ENCODE results near the gene TPSG1.
A peak's percentile ranks its signal among the peaks of the same experiment; 100 is the strongest.
"Not testable (repeated sequence)": the region's sequence is repeated elsewhere in the genome, so short reads cannot be mapped to it uniquely, and the experiment has no call there.

TPSG1 gene

GRCh38 chr16:1194665-1195392 is 30.2 kb downstream of the TPSG1 start:
- DNase-seq: no peak

DNA sequence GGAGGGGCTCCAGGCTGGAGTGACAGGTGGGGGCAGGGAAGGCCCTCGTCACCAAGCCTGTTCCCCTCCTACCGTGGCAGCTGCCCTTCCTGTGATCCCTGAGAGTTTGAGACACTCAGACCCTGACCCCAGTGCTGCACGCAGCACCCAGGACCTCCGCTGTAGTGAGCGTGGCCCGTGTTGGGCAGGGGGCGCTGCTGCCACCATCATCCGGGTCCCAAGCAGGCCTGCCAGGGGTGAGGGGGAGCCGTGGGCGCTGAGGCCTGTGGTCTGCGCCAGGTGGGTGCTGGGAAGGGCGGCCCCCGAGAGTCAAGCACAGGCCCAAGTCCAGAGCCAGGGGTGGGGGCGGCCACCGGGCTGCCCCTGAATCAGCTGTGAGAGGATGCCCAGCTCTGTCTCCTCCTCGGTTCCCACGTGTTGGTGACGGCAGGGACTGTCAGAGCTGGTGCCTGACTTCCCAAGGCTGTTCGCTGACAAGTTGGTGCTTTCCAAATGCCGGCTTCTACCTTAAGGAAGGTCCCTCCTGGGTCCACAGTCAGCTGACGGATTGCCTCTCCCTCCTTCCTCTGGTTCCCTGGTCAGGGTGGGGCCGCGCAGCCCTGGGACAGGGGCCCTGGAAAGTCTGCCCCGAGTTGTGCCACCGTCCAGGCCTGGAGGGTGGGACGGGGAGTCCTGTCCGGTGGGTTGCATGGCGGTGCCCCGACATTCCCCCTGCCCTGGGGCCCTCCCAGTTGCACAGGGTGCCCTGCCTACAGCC is 31.1 kb downstream of the TPSG1 start:
- no peak for DNase-seq

GRCh38 chr16:1193143-1193824 is 31.8 kb downstream of the TPSG1 start:
- no peak for DNase-seq

- no peak for DNase-seq
These were observed 32.5 kb downstream of the TPSG1 start for GRCh38 chr16:1192384-1193073.

DNA sequence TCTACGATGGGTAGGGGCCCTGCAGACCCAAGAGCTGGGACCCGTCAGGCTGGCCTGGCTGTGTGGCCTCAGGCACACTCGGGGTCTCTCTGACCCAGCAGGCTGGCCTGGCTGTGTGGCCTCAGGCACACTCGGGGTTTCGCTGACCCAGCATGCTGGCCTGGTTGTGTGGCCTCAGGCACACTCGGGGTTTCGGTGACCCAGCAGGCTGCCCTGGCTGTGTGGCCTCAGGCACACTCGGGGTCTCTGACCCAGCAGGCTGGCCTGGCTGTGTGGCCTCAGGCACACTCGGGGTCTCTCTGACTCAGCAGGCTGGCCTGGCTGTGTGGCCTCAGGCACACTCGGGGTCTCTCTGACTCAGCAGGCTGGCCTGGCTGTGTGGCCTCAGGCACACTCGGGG is 34.3 kb downstream of the TPSG1 start:
- DNase-seq: not testable (repeated sequence)

- DNase-seq: no peak
These were observed 35.6 kb downstream of the TPSG1 start for GRCh38 chr16:1189455-1189854.

- DNase-seq: peak; percentile 45
These were observed 36.5 kb downstream of the TPSG1 start for GRCh38 chr16:1188432-1189189.

GRCh38 chr16:1185460-1186207 is 39.4 kb downstream of the TPSG1 start:
- not testable (repeated sequence) for DNase-seq

- DNase-seq: no peak
These were observed 40.1 kb downstream of the TPSG1 start for GRCh38 chr16:1184980-1185379.

GRCh38 chr16:1184156-1184868 is 40.8 kb downstream of the TPSG1 start:
- DNase-seq: no peak

- DNase-seq: peak; percentile 63
These were observed 41.8 kb downstream of the TPSG1 start for GRCh38 chr16:1182950-1183907.

DNA sequence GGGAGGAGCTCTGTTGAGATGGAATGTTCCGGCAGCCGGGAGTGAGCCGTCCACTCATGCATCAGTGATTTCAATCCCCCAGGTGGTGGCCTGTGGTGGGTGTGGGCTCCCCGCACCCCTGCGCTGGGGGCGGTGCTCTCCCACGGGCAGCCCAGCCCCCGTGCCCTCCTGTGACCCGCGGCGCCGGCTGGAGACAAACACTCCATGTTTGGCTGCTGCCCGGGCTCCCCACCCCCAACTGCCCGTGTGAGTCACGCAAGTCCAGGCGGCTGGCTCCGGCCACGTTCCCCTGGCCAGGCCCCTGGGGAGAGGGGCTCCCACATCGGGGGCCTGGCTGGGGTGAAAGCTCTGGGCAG is 42.8 kb downstream of the TPSG1 start:
- DNase-seq: peak; percentile 72

DNA sequence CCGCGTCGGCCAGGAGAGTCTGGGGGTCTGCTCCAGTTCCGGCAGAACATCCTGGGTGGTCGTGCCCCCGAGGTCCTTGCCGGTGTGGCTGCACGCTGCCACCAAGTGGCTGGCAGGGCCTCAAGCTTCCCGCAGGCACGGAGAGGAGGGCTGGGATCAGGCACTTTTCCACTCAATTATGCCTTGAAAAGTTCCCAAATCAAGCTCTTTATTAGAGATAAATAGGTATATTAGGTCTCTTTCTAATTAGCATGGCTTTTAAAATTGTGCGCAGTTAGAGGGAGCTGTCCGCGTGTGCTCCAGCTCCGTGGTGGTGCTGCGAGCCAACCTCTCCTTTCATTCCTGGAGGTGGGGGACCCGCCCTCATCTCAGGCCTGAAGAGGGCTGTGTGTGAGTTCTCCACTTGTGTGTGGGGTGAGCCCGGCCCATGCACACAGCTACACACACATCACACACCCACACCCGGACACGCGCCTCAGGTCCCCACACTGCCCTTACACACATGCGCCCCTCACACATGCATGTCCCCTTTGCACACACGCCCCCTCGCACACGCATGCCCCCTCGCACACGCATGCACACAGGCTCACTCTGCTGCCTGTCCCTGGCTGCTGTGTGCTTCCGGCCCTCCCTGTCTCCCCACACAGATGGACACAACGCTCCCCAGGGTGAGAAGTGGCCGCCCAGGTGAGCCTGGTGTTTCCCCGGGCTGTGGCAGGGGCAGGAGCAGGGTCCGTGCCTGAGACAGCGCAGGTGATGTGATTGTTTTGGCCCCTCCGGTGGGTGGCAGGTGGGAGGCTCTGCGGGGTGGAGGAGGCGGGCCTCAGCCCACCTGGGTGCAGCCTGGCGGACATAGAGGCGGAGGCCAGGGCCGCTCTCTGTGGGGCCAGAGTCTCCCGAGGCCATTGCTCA is 43.4 kb downstream of the TPSG1 start:
- no peak for DNase-seq

DNA sequence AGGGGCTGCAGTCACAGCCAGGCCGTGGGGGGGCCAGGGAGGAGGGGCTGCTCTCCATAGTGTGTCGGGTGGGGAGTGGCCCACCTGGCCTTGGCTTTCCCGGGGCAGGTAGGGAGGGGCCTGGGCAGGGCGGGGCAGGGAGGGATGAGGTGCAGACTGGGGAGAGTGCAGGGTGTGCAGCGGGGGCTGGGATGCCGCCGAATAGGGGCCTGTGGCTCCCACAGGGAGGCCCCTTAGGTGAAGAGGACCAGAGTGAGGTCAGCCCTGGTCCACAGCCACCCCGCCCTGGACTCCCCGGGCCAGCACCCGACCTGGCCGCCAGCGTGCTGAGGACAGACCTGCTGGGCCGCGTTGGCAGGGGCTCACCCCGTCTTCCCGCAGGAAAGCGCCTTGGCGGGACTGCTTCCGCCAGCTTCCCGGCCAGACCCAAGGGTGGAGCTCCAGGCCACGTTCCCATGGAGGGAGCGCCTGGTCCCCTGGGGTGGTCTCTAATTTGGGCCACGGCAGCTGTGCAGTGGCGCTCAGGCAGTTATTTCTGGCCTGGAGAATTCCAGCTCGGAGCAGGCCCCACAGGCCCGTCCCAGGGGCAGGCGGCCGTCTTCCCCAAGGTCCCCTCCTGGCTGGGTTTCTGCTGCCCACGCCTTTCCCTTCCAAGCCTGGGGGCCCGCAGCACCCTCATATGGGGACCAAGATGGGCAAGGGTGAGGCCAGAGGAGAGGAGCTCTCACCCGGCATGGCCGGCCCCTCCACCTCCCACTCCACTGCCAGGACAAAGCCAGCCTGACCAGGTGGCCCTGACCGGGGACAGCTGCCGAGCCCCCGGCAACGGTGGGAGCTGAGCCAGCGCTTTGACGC is 44.3 kb downstream of the TPSG1 start:
- DNase-seq: no peak

GRCh38 chr16:1178295-1178910 is 46.7 kb downstream of the TPSG1 start:
- no peak for DNase-seq

DNA sequence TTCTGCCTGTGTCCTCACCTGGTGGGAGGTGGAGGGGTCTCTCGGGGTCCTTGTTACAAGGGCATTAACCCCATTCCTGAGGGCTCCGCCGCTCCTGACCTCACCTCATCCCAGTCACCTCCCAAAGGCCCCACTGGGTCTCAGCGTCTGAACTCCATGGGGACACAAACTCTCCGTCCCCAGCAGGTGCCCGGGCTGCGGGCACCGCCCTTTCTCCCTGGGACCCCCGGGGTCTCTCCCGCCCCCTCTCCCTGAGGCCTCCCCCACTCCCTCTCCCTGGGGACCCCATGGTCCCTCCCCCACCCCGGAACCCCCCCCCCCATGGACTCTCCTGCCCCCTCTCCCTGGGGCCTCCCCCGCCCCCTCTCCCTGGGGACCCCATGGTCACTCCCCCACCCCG is 47.3 kb downstream of the TPSG1 start:
- no peak for DNase-seq

GRCh38 chr16:1177053-1177452 is 48.0 kb downstream of the TPSG1 start:
- DNase-seq: no peak

Measured in fibroblast of skin of scalp (primary cell).